Loucy (cell line): ENCODE data around the gene FOLR2.

Source experiments
- H2AFZ ChIP-seq: fragments of 200-600 bp; sonication (generic); 2 replicates; pipeline ENCODE4 v1.6.0; 2016; ENCODE audit warnings: antibody characterized with exemption, mild to moderate bottlenecking, low read length, moderate library complexity
- H3F3A ChIP-seq: fragments of 200-600 bp; 2 replicates; pipeline ENCODE4 v1.6.0; 2016; ENCODE audit warnings: antibody characterized with exemption, low read depth, mild to moderate bottlenecking
- H3K27me3 ChIP-seq: fragments of 200-600 bp; sonication (generic); 2 replicates; pipeline ENCODE4 v1.6.1; 2014; ENCODE audit warnings: low read length, mild to moderate bottlenecking; ENCODE audit not compliant: insufficient read depth, poor library complexity, severe bottlenecking
- H3K36me3 ChIP-seq: fragments of 200-600 bp; sonication (generic); 2 replicates; pipeline ENCODE4 v1.6.1; 2016; ENCODE audit warnings: low read length; ENCODE audit not compliant: insufficient read depth
- H3K4me1 ChIP-seq: fragments of 200-600 bp; sonication (generic); 2 replicates; pipeline ENCODE4 v1.5.1; 2014; ENCODE audit warnings: low read length, mild to moderate bottlenecking; ENCODE audit not compliant: insufficient read depth, poor library complexity, severe bottlenecking
- H3K4me2 ChIP-seq: fragments of 200-600 bp; sonication (generic); 2 replicates; pipeline ENCODE4 v1.6.0; 2014; ENCODE audit warnings: antibody characterized with exemption, low read length, low read depth, mild to moderate bottlenecking; ENCODE audit not compliant: poor library complexity, severe bottlenecking
- H3K4me3 ChIP-seq: fragments of 200-600 bp; sonication (generic); 2 replicates; pipeline ENCODE4 v1.5.1; 2014; ENCODE audit warnings: low read length, mild to moderate bottlenecking, mixed read lengths; ENCODE audit not compliant: poor library complexity, severe bottlenecking
- H3K79me2 ChIP-seq: fragments of 200-600 bp; sonication (generic); 2 replicates; pipeline ENCODE4 v1.6.1; 2014; ENCODE audit warnings: low read length; ENCODE audit not compliant: insufficient read depth
- H3K9ac ChIP-seq: fragments of 200-600 bp; sonication (generic); 2 replicates; pipeline ENCODE4 v1.6.0; 2014; ENCODE audit warnings: mild to moderate bottlenecking, low read depth, low read length, moderate library complexity; ENCODE audit not compliant: poor library complexity, severe bottlenecking
- H3K9me2 ChIP-seq: fragments of 200-600 bp; sonication (generic); replicated peaks from 2 replicates; pipeline ENCODE4 v1.6.1; 2016; ENCODE audit warnings: low read depth, low read length, mixed read lengths
- H3K9me3 ChIP-seq: fragments of 200-600 bp; sonication (generic); 2 replicates; pipeline ENCODE4 v1.6.1; 2014; ENCODE audit warnings: mild to moderate bottlenecking, antibody characterized with exemption, low read length, low read depth; ENCODE audit not compliant: insufficient read depth
- H4K20me1 ChIP-seq: fragments of 200-600 bp; sonication (generic); 2 replicates; pipeline ENCODE4 v1.6.0; 2014; ENCODE audit warnings: antibody characterized with exemption, low read length, mild to moderate bottlenecking; ENCODE audit not compliant: insufficient read depth, poor library complexity, severe bottlenecking
- CTCF ChIP-seq: fragments of 200-600 bp; sonication (generic); conservative IDR thresholded peaks from 2 replicates; pipeline ENCODE4 v1.5.1; 2014; ENCODE audit warnings: mild to moderate bottlenecking, antibody characterized with exemption, low read length
- EZH2phosphoT487 ChIP-seq: fragments of 200-600 bp; IDR thresholded peaks from 2 replicates; pipeline ENCODE4 v1.6.1; 2018; ENCODE audit warnings: antibody characterized with exemption, mild to moderate bottlenecking, moderate library complexity, borderline replicate concordance

Gene FOLR2

GRCh38 chr11:72223615-72224563 is 7.3 kb downstream of the FOLR2 start:
- H3K4me2 ChIP-seq: peak overlapping the region; percentile 97
- peaks cover 38% of the 10 kb centered on the region for H3K4me1 ChIP-seq
- peak overlapping the region; percentile 94 for H3K9ac ChIP-seq
- H3K79me2 ChIP-seq: peaks cover 37% of the 10 kb centered on the region
- peak overlapping the region; percentile 99 for H3K4me3 ChIP-seq
- no peaks in the 10 kb centered on the region for H3F3A ChIP-seq
- H3K27me3 ChIP-seq: no peaks in the 10 kb centered on the region
- H3K9me2 ChIP-seq: no peaks in the 10 kb centered on the region
- no peak for TF ChIP-seq EZH2phosphoT487
- H4K20me1 ChIP-seq: peaks cover 24% of the 10 kb centered on the region
- H2AFZ ChIP-seq: peak overlapping the region; percentile 85
- H3K9me3 ChIP-seq: no peaks in the 10 kb centered on the region
- peaks cover 7% of the 10 kb centered on the region; the same call in 1 of the 2 replicates for H3K36me3 ChIP-seq

- Histone ChIP-seq H3F3A (no peaks in the 10 kb centered on the region), H2AFZ (peak within 1 kb of the TSS; percentile 85), H3K79me2 (peaks cover 37% of the 10 kb centered on the region), H3K9me2 (no peaks in the 10 kb centered on the region), H3K9me3 (no peaks in the 10 kb centered on the region), H3K9ac (peak within 1 kb of the TSS; percentile 94), H3K36me3 (peaks cover 16% of the 10 kb centered on the region; the same call in 1 of the 2 replicates), H4K20me1 (peaks cover 24% of the 10 kb centered on the region), H3K4me3 (peak within 1 kb of the TSS; percentile 99), H3K4me1 (peaks cover 38% of the 10 kb centered on the region), H3K4me2 (peak within 1 kb of the TSS; percentile 97), H3K27me3 (no peaks in the 10 kb centered on the region)
- TF ChIP-seq EZH2phosphoT487 (no peak), CTCF (no peak)
These were observed 8.2 kb downstream of the FOLR2 start, which contains the start of gene INPPL1 for GRCh38 chr11:72224564-72225410. INPPL1 (plus strand) TSS chr11:72224767; CDS start chr11:72224985, 218 bp downstream.

GRCh38 chr11:72225411-72225951 is 8.9 kb downstream of the FOLR2 start:
- Histone ChIP-seq H3K36me3 (peaks cover 23% of the 10 kb centered on the region; the same call in 1 of the 2 replicates), H3K4me3 (peak overlapping the region; percentile 99), H3F3A (no peaks in the 10 kb centered on the region), H3K4me1 (peaks cover 38% of the 10 kb centered on the region), H3K79me2 (peaks cover 37% of the 10 kb centered on the region), H3K27me3 (no peaks in the 10 kb centered on the region), H3K4me2 (peak overlapping the region; percentile 97), H3K9me3 (no peaks in the 10 kb centered on the region), H4K20me1 (peaks cover 24% of the 10 kb centered on the region), H3K9ac (peak overlapping the region; percentile 94), H3K9me2 (no peaks in the 10 kb centered on the region), H2AFZ (0 out of 2 replicates have a peak overlapping the region, but pooled peaks have one; percentile 32)
- TF ChIP-seq CTCF (no peak), EZH2phosphoT487 (no peak)
